GM11168 (cell line): ENCODE data around the gene RNU6-1.

Source experiments
- in situ Hi-C: fragments of 300-500 bp; cut with MboI; formaldehyde crosslinking; loops from one replicate; pipeline ENCODE4 v1.12.0; 2022; ENCODE audit warnings: low sequenced_read_pairs; ENCODE audit not compliant: unreplicated experiment

Gene RNU6-1

GRCh38 chr15:67805666-67806516, 34.0 kb downstream of the RNU6-1 start:
- in situ Hi-C loops: no loop called here

DNA sequence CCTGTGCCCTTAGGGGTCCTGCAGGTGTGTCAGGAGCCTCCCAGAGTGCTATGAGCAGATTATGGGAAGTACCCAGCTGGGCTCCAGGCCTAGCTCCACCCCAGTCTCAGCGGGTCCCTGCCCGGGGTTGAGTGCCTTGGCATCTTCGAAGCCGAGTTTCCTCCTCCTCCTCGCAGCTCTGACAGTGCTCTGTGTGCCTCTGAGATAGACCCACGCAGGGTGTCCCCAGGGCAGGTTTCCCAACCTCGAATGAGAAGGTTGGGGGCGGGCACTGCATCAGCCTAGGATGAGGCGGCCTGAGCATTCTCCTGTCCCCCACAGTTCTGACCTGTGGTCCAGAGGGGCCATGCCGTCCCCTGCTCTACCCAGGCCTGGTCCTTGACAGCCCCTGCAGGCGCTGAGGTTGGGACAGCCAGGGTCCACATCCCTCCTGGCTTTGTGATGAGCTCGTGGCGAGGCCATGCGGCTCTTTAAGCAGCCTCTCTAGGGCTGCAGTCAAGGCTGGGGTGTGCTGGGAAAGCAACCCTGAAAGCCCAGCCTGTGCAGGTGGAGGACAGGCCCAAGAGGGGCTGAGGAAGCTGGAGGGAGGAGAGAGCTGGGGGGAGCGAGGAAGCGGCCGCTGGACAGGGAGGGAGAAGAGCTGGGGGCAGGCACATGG, 34.7 kb downstream of the RNU6-1 start:
- in situ Hi-C loops: no loop called here

DNA sequence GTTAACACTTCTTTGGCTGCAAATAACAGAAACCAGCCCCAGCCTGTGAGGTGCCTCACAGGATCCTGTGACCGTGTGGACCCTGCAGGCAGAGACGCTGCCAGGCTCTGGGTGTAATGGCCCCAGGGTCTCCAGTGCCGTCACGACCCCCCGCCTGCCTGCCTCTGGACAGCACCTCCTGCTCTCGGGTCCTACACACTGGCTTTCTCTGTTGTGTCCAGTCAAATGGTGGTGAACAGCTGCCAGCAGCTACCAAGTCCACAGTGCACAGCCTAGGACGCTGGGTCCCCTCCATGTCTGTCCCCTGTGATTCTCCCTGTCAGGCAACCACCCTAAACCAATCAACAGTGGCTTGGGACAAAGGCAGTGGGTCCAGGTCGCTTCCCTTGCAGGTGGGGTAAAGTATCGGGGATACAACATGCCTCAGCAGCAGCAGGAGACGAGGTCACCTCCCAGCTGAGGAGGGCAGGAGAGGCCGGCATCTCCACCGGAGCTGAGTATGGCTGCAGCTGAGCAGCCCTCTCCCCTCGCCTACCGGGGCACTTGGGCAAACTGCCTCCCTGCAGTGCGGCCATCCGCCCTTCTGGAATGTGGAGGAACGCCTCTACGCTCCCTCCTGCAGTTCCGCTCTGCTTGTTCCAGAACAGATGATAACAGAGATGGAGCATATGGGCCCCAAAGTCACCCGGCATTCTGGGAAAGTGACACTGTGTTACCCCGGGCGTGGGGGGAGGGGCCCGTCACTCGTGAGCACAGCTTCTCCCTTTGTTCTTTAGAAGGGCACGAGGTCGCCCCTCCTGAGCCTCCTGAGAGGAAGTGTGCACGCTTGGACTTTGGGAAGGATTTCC, 35.6 kb downstream of the RNU6-1 start:
- in situ Hi-C loops: no loop called here

DNA sequence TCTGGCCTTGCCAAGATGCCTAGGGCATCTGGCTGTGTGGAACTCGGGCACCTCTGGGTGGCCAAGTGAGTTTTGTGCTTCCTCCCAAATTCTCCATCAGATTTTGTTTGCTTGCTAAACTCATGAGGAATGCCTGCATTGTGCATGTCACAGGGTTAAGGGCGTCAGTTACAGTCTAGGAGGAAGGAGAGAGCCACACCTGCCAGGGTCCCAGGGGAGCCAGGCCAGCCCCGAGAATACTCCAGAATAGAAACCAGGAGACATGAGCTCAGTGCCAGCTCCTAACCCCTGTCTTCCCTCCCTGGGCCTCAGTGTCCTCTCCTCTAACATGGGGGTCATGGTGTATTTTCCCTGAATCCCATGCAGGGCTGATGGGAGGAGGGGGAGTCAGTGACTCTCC, 36.5 kb downstream of the RNU6-1 start:
- in situ Hi-C loops: no loop called here

DNA sequence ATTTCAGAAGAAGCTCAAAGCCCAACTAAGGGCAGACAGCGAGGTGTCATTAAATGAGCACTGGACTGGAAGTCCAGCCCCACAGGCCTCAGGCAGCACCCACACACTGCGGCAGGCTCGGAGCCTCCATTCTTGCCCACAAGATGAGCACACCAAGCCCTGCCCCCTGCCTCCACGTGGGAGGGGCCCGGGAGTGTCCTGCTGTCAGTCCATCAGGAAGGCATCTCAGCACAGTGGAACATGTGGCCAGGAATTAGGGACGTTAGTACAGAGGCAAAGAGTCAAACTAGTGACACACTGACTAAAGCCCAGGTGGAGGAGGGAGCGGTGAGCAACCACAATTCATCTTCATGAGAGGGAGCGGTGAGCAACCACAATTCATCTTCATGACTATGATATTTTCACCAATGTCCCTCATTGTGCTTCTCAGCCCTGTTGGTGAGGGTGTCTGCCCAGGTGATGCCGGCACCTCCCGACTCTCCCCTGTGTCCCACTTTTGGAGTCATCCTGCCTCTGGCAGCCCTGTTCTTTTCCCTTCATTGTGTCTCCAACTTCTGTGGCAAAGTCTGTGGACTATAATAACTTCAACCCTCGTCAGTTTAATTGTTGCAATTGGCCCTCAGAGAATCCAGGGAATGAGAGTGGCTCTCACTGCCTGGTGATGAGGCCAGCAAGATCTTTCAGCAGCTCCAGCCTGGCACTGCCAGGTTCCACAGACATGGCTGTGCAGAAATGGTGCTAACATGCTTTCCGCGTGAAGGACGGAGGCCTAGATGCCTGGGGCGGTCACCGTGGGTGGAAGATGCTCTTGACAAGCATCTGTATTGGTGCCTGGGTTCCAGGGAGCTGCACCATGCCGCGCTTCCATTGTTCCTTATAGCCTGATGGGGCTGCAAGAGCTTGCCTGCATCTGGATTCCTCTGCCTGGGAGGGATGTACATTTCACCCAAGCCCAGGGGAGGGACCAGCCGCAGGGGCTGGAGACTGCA, 37.6 kb downstream of the RNU6-1 start:
- in situ Hi-C loops: no loop called here

- in situ Hi-C loops: no loop called here
These were observed 38.7 kb downstream of the RNU6-1 start for GRCh38 chr15:67801142-67801541.

DNA sequence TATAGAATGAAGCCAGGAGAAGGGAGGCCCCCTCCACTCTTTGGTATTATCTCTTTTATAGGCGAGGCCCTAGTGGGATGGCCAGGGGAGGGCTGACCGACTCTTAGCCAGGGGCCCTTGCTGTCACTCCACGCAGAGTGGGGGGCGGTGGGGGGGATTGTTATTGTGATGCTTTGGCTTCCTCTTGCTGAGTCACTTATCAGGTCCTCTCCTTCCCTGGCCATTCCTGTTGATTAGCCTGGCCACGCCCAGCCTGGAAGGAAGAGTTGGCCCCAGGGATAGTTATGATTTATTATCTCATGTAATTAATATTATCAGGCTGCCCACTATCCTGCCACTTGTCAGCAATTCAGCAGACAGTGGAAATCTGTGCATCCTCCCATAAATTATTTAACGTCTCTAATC, 40.0 kb downstream of the RNU6-1 start:
- in situ Hi-C loops: no loop called here

DNA sequence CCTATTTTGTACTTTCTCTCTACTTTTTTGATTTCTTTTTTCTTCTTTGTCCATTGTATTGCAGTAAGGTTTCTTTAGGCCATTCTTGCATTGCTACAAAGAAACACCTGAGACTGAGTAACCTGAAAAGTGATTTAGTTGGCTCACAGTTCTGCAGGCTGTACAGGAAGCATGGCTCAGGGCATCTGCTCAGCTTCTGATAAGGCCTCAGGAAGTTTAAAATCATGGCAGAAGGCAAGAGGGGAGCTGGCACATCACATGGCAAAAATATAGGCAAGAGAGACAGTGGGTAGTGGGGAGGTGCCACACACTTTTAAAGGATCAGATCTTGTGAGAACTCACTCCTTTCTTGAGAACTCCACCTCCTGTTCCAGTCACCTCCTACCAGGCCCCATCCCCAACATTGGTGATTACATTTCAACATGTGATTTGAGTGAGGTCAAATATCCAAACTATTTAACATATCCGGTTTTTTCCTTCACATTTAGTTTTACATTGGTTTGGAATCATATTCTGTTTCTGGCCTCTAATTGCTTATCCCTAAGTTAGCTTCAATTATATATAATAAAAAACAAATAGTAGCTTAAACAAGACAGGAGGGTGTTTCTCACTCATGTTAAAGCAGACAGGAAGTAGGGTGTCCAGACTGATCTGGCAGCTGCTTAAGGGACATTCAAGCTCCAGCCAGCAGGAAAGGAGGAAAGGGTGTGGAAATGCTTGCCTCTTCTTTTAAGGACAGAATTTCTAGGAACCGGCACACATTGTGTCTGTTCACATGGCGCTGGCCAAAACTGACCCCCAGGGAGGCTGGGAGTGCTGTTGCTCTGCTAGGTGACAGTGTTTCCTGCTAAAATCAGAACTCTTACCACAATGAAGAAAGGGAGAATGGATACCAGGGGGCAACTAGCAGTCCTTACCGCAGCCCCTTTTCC, 43.4 kb downstream of the RNU6-1 start:
- in situ Hi-C loops: no loop called here

GRCh38 chr15:67794832-67795574, 44.8 kb downstream of the RNU6-1 start:
- in situ Hi-C loops: no loop called here

GRCh38 chr15:67792250-67792942, 47.4 kb downstream of the RNU6-1 start:
- in situ Hi-C loops: no loop called here

DNA sequence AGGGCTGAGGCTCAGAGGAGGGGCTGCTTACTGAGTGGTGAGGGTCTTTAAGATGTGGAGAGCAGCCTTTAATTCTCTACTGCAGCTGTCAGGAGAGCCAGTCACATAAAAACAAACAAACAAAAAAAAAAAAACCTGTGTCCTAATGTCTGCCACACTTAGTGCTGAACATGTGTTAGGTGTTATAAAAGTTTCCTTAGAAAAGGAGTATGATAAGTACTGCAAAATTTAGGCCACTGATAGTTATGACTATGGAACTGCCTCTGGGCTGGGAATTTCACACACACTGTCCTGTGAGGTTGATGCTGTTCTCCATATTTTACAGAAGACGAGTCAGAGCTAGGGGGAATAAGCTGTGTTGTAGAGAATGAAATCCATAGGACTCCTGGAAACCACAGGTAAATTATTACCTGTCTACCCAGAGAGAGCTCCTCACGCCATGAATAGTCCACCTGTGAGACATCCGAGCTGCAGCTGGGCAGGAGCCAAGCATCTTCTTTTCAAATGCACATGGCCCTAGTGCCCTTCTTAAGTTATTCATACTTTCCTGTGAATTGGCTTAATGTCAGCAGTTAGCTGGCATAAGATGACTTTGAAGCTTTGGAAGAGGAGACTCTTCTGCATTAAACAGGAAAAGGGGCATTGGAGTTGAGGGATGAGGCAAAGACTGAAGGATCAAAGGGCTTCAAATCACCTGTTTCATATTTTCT, 49.1 kb downstream of the RNU6-1 start:
- in situ Hi-C loops: no loop called here
